SJSA1 (cell line): ENCODE data around the gene PPIE. TPM values are rescaled to one million over a fixed set of nuclear protein-coding genes. Genes with fewer than 3 reads are reported as not detected.
"Not testable (repeated sequence)": the region's sequence is repeated elsewhere in the genome, so short reads cannot be mapped to it uniquely, and the experiment has no call there.

Experiments used
- DNase-seq, 2 experiments: peaks; one replicate each; pipeline ENCODE4 v3.0.0-alpha.2; 2015 to 2020; ENCODE audit warnings: low spot score in 2 of 2, low read depth in 1 of 2
- H3K27ac ChIP-seq: fragments of 250-450 bp; sonication (Bioruptor Pico); 2 replicates; pipeline ENCODE4 v1.5.1; 2020; ENCODE audit warnings: mild to moderate bottlenecking, moderate library complexity
- H3K27me3 ChIP-seq: fragments of 250-450 bp; sonication (Bioruptor Pico); replicated peaks from 2 replicates; pipeline ENCODE4 v1.5.1; 2020; ENCODE audit warnings: mild to moderate bottlenecking, moderate library complexity
- H3K36me3 ChIP-seq: fragments of 250-450 bp; sonication (Bioruptor Pico); 2 replicates; pipeline ENCODE4 v1.5.1; 2020; ENCODE audit warnings: mild to moderate bottlenecking
- H3K4me1 ChIP-seq: fragments of 250-450 bp; sonication (Bioruptor Pico); replicated peaks from 2 replicates; pipeline ENCODE4 v1.6.1; 2021; ENCODE audit warnings: mild to moderate bottlenecking
- H3K4me3 ChIP-seq: fragments of 250-450 bp; sonication (Bioruptor Pico); 2 replicates; pipeline ENCODE4 v1.5.1; 2020; ENCODE audit warnings: mild to moderate bottlenecking
- H3K9me3 ChIP-seq: fragments of 250-450 bp; sonication (Bioruptor Pico); replicated peaks from 2 replicates; pipeline ENCODE4 v1.5.1; 2020; ENCODE audit warnings: mild to moderate bottlenecking
- total RNA-seq: library from RNA; depleted of rRNA; stranded (reverse); fragments of >200 nt; shearing (Covaris generic); gene quantifications from 2 replicates; pipeline ENCODE4 v1.2.3, GENCODE V29; 2014

Gene PPIE
- total RNA-seq, 1 experiment from 2014 or later: 48.7 TPM

DNA sequence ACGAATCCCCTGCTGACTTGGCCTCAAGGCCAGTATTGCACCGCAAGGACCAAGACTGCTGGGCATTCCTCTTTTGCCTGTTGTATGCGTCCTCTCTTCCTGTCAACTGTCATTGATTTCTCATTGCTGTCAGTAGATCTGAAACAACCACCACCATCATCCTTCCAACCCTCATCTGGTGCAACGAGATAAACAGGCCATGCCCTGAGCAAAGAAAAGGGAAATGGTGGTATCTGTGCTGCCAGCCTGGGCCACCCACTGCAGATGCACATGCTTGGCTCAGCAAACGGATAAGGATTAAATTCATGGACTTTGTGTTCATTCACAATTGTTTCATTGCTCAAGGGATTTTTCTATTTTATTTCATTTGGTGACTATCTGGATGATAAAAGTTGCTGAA lies 18.8 kb downstream of the PPIE start:
- no peak for DNase-seq
- Histone ChIP-seq H3K4me1 (no peaks in the 10 kb centered on the region), H3K27ac (no peak overlapping the region), H3K4me3 (no peak overlapping the region), H3K27me3 (no peaks in the 10 kb centered on the region), H3K36me3 (peaks cover 55% of the 10 kb centered on the region), H3K9me3 (no peaks in the 10 kb centered on the region)

- H3K9me3 ChIP-seq: no peaks in the 10 kb centered on the region
- no peak overlapping the region for H3K4me3 ChIP-seq
- no peak for DNase-seq
- H3K27me3 ChIP-seq: no peaks in the 10 kb centered on the region
- H3K4me1 ChIP-seq: no peaks in the 10 kb centered on the region
- peaks cover 42% of the 10 kb centered on the region for H3K36me3 ChIP-seq
- H3K27ac ChIP-seq: no peak overlapping the region
These were observed 20.1 kb downstream of the PPIE start for GRCh38 chr1:39758556-39759435.

- no peak overlapping the region for H3K4me3 ChIP-seq
- H3K36me3 ChIP-seq: peaks cover 36% of the 10 kb centered on the region
- no peaks in the 10 kb centered on the region for H3K9me3 ChIP-seq
- no peak overlapping the region for H3K27ac ChIP-seq
- no peak for DNase-seq
- H3K27me3 ChIP-seq: no peaks in the 10 kb centered on the region
- no peaks in the 10 kb centered on the region for H3K4me1 ChIP-seq
These were observed 20.7 kb downstream of the PPIE start for GRCh38 chr1:39759436-39759726.

- no peaks in the 10 kb centered on the region for H3K27me3 ChIP-seq
- no peak overlapping the region for H3K27ac ChIP-seq
- no peaks in the 10 kb centered on the region for H3K4me1 ChIP-seq
- no peak for DNase-seq
- peaks cover 27% of the 10 kb centered on the region for H3K36me3 ChIP-seq
- H3K4me3 ChIP-seq: no peak overlapping the region
- H3K9me3 ChIP-seq: no peaks in the 10 kb centered on the region
These were observed 21.7 kb downstream of the PPIE start for GRCh38 chr1:39760074-39761008.

- Histone ChIP-seq H3K27me3 (no peaks in the 10 kb centered on the region), H3K27ac (no peak overlapping the region), H3K4me1 (no peaks in the 10 kb centered on the region), H3K36me3 (peaks cover 21% of the 10 kb centered on the region), H3K9me3 (no peaks in the 10 kb centered on the region), H3K4me3 (no peak overlapping the region)
- no peak for DNase-seq
These were observed 22.3 kb downstream of the PPIE start for GRCh38 chr1:39761016-39761415.

DNA sequence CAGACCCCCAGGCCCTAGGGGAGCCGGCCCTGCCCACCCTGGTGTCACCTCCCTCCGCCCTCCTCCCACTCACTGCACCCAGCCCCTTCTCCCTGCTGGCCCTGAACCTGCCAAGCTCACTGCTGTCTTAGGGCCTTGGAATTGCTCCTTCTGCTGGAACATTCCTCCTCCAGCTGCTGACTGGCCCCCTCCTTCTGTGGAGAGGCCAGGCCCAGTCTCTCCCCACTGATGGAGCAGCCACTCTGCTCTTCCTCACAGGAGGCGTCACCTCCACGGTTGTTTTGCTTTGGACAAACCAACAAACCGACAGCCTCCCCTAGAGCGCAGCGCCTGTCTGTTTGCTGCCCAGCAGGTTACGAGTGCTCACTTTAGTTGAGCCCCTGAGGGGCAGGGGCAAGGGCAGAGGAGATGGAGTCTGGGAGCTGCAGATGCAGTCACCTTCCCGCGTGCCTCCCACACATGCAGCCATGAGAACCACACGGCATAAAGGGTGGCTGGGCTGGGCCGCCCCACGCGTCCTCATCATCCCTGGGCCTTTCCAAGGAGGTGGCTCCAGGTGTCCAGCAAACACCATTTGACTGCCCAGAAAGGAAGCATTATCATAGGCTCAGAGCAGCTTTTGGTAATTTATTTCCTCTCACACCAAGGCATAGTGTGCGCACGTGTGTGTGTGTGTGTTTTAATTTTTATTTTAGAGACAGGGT lies 23.0 kb downstream of the PPIE start:
- Histone ChIP-seq H3K27me3 (no peaks in the 10 kb centered on the region), H3K4me1 (no peaks in the 10 kb centered on the region), H3K4me3 (no peak overlapping the region), H3K9me3 (no peaks in the 10 kb centered on the region), H3K36me3 (peaks cover 18% of the 10 kb centered on the region), H3K27ac (no peak overlapping the region)
- no peak for DNase-seq

- H3K4me1 ChIP-seq: no peaks in the 10 kb centered on the region
- peaks cover 7% of the 10 kb centered on the region; the same call in 1 of the 2 replicates for H3K36me3 ChIP-seq
- no peak for DNase-seq
- no peak overlapping the region for H3K4me3 ChIP-seq
- H3K27ac ChIP-seq: no peak overlapping the region
- no peaks in the 10 kb centered on the region for H3K9me3 ChIP-seq
- H3K27me3 ChIP-seq: no peaks in the 10 kb centered on the region
These were observed 24.2 kb downstream of the PPIE start for GRCh38 chr1:39762550-39763540.

GRCh38 chr1:39763619-39764374 lies 25.1 kb downstream of the PPIE start:
- H3K4me1 ChIP-seq, H3K27ac ChIP-seq, H3K9me3 ChIP-seq, DNase-seq, H3K4me3 ChIP-seq, H3K36me3 ChIP-seq, H3K27me3 ChIP-seq: not testable (repeated sequence)

- H3K4me1 ChIP-seq, H3K4me3 ChIP-seq, H3K27me3 ChIP-seq, DNase-seq, H3K36me3 ChIP-seq, H3K27ac ChIP-seq, H3K9me3 ChIP-seq: not testable (repeated sequence)
These were observed 25.8 kb downstream of the PPIE start for GRCh38 chr1:39764512-39764911.

- not testable (repeated sequence) for H3K36me3 ChIP-seq, H3K4me3 ChIP-seq, H3K4me1 ChIP-seq, H3K9me3 ChIP-seq, H3K27ac ChIP-seq, DNase-seq, H3K27me3 ChIP-seq
These were observed 27.8 kb downstream of the PPIE start for GRCh38 chr1:39766466-39766865.

DNA sequence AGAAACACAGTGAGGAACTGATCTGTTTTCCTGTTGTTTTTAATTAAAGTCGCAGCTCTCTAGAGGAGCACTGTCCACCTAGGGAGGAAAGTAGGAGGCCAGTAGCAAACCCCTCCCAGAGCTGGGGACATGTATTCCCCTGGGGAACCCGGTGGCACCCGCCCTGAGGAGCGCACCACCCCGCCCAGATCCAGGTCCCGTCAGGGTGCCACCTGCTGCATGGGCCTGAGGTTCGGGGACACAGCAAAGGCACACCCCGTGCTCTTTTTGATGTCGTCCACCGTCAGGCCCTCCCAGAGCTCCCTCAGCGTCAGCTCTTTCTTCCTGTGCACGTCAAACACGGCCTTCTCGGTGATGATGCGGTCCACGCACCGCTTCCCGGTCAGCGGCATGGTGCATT lies 30.8 kb downstream of the PPIE start:
- not testable (repeated sequence) for H3K36me3 ChIP-seq, H3K27ac ChIP-seq, DNase-seq, H3K4me3 ChIP-seq, H3K27me3 ChIP-seq, H3K4me1 ChIP-seq, H3K9me3 ChIP-seq

- DNase-seq, H3K4me1 ChIP-seq, H3K27ac ChIP-seq, H3K4me3 ChIP-seq, H3K27me3 ChIP-seq, H3K9me3 ChIP-seq, H3K36me3 ChIP-seq: not testable (repeated sequence)
These were observed 31.7 kb downstream of the PPIE start for GRCh38 chr1:39770100-39771021.
